Mucosa of descending colon (tissue), 3 donors: ENCODE data around the gene TFB1M. TPM values are rescaled to one million over a fixed set of nuclear protein-coding genes. Genes with fewer than 3 reads are reported as not detected.
"Not testable (repeated sequence)": the region's sequence is repeated elsewhere in the genome, so short reads cannot be mapped to it uniquely, and the experiment has no call there.

Source experiments
- ATAC-seq: fragments of 200-7000 bp; cut with Tn5 transposase; one replicate; pipeline ENCODE4 v1.9.1; 2020; ENCODE audit warnings: mild to moderate bottlenecking, moderate library complexity
- DNase-seq, 3 donors: peaks; one replicate each; pipeline ENCODE4 v3.0.0-alpha.2; 2020
- H3K36me3 ChIP-seq: fragments of 200-600 bp; one replicate; pipeline ENCODE4 v1.8.0; 2021; ENCODE audit warnings: low read depth, mild to moderate bottlenecking
- H3K4me1 ChIP-seq: fragments of 200-600 bp; one replicate; pipeline ENCODE4 v1.8.0; 2021; ENCODE audit warnings: low read depth, mild to moderate bottlenecking
- H3K4me3 ChIP-seq: fragments of 200-600 bp; one replicate; pipeline ENCODE4 v1.8.0; 2021; ENCODE audit warnings: mild to moderate bottlenecking
- H3K9me3 ChIP-seq: fragments of 200-600 bp; one replicate; pipeline ENCODE4 v1.8.0; 2021; ENCODE audit warnings: mild to moderate bottlenecking
- intact Hi-C, 2 donors: fragments of 100-400 bp; cut with DNase I in 1 of 2; cut with micrococcal nuclease in 1 of 2; formaldehyde crosslinking; loops; one replicate each; pipeline versions ENCODE4 v1.11.0 to v1.11.1; 2022; cut with DNase I, micrococcal nuclease
- long read RNA-seq, 2 donors: library from polyadenylated mRNA; unstranded; transcript quantifications; one replicate each; pipeline ENCODE4 v2.0.0, GENCODE V29; 2019 to 2021
- total RNA-seq, 3 donors: library from RNA; stranded (reverse); fragmentation: NEBNext Ultra II Directional in 2 of 3; extraction: Animal tissue kit (Norgen Biotek cat#: 25700) in 2 of 3; gene quantifications; one replicate each; pipeline versions ENCODE4 v1.2.1 to v1.2.4, GENCODE V29; 2021 to 2023
- TF ChIP-seq, protein P1 (sequence below): fragments of 200-600 bp; IDR thresholded peaks from one replicate; pipeline ENCODE4 v1.8.0; 2022; ENCODE audit warnings: antibody characterized with exemption, mild to moderate bottlenecking
- donor health status: DM: no; HTN: no; CAD: no; lungs with moderate emphysema.
- donor health status: DM: no; HTN: no; CAD: no.
- donor health status: DM: no; HTN: yes; CAD: no.

TFB1M gene
- total RNA-seq = 10 to 100 TPM; 23.7 to 28.3 (median 26.5) TPM
- long read RNA-seq, donor 1, transcript TFB1M-201 (7 exons, 1,424 nt) = major isoform, 9 of 14 reads
- long read RNA-seq, donor 1, partial matches to known transcripts = 0 of 14 reads
- long read RNA-seq, donor 1, other reads (novel, unspliced or antisense) = 5 of 14 reads
- long read RNA-seq, donor 2, transcript TFB1M-201 (7 exons, 1,424 nt) = major isoform, 13 of 18 reads
- long read RNA-seq, donor 2, partial matches to known transcripts = 3 of 18 reads
- long read RNA-seq, donor 2, other reads (novel, unspliced or antisense) = 2 of 18 reads

DNA sequence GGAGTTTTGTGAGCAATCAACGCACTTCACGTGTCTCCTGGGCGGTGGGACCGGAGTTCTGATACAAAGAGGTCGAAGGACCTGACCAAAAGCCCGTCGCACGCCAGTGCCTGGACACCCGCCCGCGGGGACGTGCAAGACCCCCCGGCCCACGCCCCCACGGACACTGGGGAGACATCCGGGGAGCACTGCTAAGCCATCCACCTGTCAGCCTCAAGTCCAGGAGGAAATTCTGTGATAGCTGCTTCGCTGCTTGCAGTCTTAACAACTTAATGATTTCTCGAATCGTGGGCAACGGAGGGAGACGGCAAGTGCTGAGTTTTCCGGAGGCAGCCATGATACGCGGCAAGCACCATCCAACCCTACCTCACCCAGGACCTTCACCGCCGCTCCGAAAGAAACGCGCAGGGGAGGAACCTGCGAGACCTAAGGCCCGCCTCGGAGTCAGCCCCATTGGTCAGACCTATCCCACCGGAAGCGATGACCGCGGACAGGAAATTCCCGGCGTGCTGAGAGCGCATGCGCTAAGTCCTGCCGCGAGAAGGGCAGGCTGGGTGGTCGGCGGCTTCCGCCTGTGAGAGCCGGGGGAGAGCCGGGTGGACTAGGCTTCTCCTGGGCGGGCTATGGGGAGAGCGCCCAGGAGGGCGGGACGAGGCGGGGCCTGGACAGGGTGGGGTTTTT lies at the start of gene TFB1M:
Gene TFB1M, minus strand, starts transcription at position 393 of the 681 bp plus-strand sequence. Its CDS starts 56 bp downstream, at position 337.
- ATAC-seq = peak; percentile 98
- intact Hi-C loops = no loop called here
- Histone ChIP-seq H3K36me3 (no peaks in the 10 kb centered on the region), H3K9me3 (no peaks in the 10 kb centered on the region), H3K4me3 (peak within 1 kb of the TSS; percentile 62), H3K4me1 (peaks cover 9% of the 10 kb centered on the region)
- peak; percentile 97 to 100 (median 99) for DNase-seq
- TF ChIP-seq, protein P1, sequence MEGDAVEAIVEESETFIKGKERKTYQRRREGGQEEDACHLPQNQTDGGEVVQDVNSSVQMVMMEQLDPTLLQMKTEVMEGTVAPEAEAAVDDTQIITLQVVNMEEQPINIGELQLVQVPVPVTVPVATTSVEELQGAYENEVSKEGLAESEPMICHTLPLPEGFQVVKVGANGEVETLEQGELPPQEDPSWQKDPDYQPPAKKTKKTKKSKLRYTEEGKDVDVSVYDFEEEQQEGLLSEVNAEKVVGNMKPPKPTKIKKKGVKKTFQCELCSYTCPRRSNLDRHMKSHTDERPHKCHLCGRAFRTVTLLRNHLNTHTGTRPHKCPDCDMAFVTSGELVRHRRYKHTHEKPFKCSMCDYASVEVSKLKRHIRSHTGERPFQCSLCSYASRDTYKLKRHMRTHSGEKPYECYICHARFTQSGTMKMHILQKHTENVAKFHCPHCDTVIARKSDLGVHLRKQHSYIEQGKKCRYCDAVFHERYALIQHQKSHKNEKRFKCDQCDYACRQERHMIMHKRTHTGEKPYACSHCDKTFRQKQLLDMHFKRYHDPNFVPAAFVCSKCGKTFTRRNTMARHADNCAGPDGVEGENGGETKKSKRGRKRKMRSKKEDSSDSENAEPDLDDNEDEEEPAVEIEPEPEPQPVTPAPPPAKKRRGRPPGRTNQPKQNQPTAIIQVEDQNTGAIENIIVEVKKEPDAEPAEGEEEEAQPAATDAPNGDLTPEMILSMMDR = no peak

DNA sequence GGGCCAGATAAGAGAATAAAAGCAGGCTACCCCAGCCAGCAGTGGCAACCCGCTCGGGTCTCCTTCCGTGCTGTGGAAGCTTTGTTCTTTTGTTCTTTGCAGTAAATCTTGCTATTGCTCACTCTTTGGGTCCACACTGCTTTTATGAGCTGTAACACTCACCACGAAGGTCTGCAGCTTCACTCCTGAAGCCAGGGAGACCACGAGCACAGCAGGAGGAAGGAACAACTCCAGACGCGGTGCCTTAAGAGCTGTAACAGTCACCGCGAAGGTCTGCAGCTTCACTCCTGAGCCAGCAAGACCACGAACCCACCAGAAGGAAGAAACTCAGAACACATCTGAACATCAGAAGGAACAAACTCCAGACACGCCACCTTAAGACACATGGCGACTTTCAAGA lies 49.7 kb upstream of the TFB1M start:
- ATAC-seq, H3K4me3 ChIP-seq, H3K9me3 ChIP-seq, DNase-seq, intact Hi-C loops, H3K36me3 ChIP-seq, H3K4me1 ChIP-seq: not testable (repeated sequence)

DNA sequence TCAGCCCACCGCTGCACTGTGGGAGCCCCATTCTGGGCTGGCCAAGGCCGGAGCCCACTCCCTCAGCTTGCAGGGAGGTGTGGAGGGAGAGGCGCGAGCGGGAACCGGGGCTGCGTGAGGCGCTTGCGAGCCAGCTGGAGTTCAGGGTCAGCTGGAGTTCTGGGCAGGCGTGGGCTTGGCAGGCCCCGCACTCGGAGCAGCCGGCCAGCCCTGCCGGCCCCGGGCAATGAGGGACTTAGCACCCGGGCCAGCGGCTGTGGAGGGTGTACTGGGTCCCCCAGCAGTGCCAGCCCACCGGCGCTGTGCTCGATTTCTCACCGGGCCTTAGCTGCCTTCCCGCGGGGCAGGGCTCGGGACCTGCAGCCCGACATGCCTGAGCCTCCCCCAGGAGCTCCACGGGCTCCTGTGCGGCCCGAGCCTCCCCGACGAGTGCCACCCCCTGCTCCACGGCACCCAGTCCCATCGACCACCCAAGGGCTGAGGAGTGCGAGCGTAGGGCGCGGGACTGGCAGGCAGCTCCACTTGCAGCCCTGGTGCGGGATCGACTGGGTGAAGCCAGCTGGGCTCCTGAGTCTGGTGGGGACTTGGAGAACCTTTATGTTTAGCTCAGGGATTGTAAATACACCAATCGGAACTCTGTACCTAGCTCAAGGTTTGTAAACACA lies 48.8 kb upstream of the TFB1M start:
- H3K36me3 ChIP-seq, H3K4me3 ChIP-seq, H3K9me3 ChIP-seq, ATAC-seq, H3K4me1 ChIP-seq, intact Hi-C loops: not testable (repeated sequence)
- peak in 1 of 3 donors; percentile 36 for DNase-seq

DNA sequence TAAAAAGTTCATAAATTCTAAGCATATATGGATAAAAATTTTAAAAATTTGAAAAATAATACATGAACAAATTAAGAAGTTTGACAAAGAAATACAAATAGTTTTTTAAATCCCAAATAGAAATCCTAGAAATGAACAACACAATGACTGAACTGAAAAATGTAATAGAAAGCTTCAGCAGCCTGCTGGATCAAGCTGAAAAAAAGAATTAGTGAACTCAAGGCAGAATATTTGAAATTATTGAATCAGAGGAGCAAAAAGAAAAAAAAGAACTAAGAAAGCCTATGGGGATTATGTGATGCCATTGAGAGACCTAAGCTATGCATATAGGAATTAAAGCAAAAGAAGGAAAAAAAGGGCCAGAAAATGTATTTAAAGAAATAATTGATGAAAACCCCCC lies 39.9 kb upstream of the TFB1M start:
- Histone ChIP-seq H3K9me3 (peaks cover 19% of the 10 kb centered on the region), H3K36me3 (no peaks in the 10 kb centered on the region), H3K4me1 (no peaks in the 10 kb centered on the region), H3K4me3 (no peak overlapping the region)
- TF ChIP-seq, protein P1 = no peak
- no peak for DNase-seq
- no peak for ATAC-seq
- intact Hi-C loops = no loop called here

DNA sequence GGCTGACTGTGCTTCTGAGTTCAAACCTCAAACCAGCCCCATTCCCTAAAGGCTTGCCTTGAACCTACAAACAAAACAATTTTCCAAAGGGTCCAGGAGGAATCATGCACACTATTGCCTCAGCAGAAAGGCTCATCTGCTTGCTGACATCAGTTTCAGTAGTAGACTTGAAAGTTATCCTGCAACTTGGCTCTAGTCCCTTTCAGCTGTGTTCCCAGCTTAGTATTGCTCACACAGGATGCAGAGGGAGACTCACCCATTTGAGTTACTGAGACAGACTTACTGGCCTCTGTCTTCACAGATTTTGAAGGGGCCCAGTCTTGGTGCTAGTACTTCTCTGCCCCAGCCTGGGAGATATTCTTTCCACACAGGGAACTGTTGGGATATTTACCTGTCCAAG lies 38.5 kb upstream of the TFB1M start:
- Histone ChIP-seq H3K9me3 (peaks cover 19% of the 10 kb centered on the region), H3K36me3 (no peaks in the 10 kb centered on the region), H3K4me3 (no peak overlapping the region), H3K4me1 (no peaks in the 10 kb centered on the region)
- TF ChIP-seq, protein P1 = no peak
- ATAC-seq (no peak), DNase-seq (no peak)
- intact Hi-C loops = no loop called here

DNA sequence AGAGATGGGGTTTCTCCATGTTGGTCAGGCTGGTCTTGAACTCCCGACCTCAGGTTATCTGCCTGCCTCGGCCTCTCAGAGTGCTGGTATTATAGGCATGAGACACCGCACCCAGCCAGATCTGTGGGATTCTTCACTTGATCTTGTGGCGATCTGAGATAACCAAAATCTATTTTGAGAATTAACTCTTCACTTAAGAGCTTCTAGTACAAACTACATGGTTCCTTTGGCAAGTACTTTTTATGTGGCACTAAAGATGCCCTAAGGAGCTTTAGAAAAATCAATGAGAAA lies 37.8 kb upstream of the TFB1M start:
- ATAC-seq (no peak), DNase-seq (no peak)
- Histone ChIP-seq H3K36me3 (no peaks in the 10 kb centered on the region), H3K4me3 (no peak overlapping the region), H3K4me1 (no peaks in the 10 kb centered on the region), H3K9me3 (peaks cover 19% of the 10 kb centered on the region)
- TF ChIP-seq, protein P1 = no peak
- intact Hi-C loops = no loop called here
